HG03342 (cell line): ENCODE data around the gene CREB3L2.
"Not testable (repeated sequence)": the region's sequence is repeated elsewhere in the genome, so short reads cannot be mapped to it uniquely, and the experiment has no call there.

Experiments used
- ATAC-seq: cut with Tn5 transposase; IDR thresholded peaks from one replicate; pipeline ENCODE4 v1.9.1; 2021; ENCODE audit warnings: mild to moderate bottlenecking, moderate library complexity; ENCODE audit not compliant: unreplicated experiment

Gene CREB3L2

GRCh38 chr7:138014201-138014600, 12.3 kb upstream of the CREB3L2 start:
- not testable (repeated sequence) for ATAC-seq

- ATAC-seq: no peak
These were observed 7.4 kb upstream of the CREB3L2 start for GRCh38 chr7:138009350-138009653.

GRCh38 chr7:138008588-138009349, 6.9 kb upstream of the CREB3L2 start:
- peak; percentile 68 for ATAC-seq

GRCh38 chr7:138008019-138008587, 6.2 kb upstream of the CREB3L2 start:
- ATAC-seq: no peak

GRCh38 chr7:138006106-138006505, 4.2 kb upstream of the CREB3L2 start:
- ATAC-seq: no peak

- no peak for ATAC-seq
These were observed 3.0 kb upstream of the CREB3L2 start for GRCh38 chr7:138004936-138005335.

GRCh38 chr7:138004046-138004445, 2.2 kb upstream of the CREB3L2 start:
- no peak for ATAC-seq

- ATAC-seq: no peak
These were observed 923 bp upstream of the CREB3L2 start for GRCh38 chr7:138002828-138003189.

GRCh38 chr7:138002096-138002827, 376 bp upstream of the CREB3L2 start:
- peak; percentile 98 for ATAC-seq

- ATAC-seq: no peak
These were observed 1.7 kb downstream of the CREB3L2 start for GRCh38 chr7:138000081-138000701.

- ATAC-seq: no peak
These were observed 2.3 kb downstream of the CREB3L2 start for GRCh38 chr7:137999496-138000080.

- ATAC-seq: no peak
These were observed 3.6 kb downstream of the CREB3L2 start for GRCh38 chr7:137998250-137998649.

GRCh38 chr7:137996871-137997270, 5.0 kb downstream of the CREB3L2 start:
- ATAC-seq: no peak

GRCh38 chr7:137996386-137996851, 5.5 kb downstream of the CREB3L2 start:
- ATAC-seq: no peak

GRCh38 chr7:137994216-137994615, 7.7 kb downstream of the CREB3L2 start:
- ATAC-seq: no peak

GRCh38 chr7:137993395-137993743, 8.5 kb downstream of the CREB3L2 start:
- ATAC-seq: no peak

- peak; percentile 57 for ATAC-seq
These were observed 9.1 kb downstream of the CREB3L2 start for GRCh38 chr7:137992550-137993394.

- no peak for ATAC-seq
These were observed 9.8 kb downstream of the CREB3L2 start for GRCh38 chr7:137992104-137992549.

- no peak for ATAC-seq
These were observed 11.5 kb downstream of the CREB3L2 start for GRCh38 chr7:137990251-137990941.

GRCh38 chr7:137989590-137989989, 12.3 kb downstream of the CREB3L2 start:
- no peak for ATAC-seq
